HG03354 (cell line): ENCODE measurements around the gene PRRG2.

Experiments used
- ATAC-seq: cut with Tn5 transposase; IDR thresholded peaks from one replicate; pipeline ENCODE4 v1.9.1; 2021; ENCODE audit warnings: mild to moderate bottlenecking; ENCODE audit not compliant: unreplicated experiment, poor library complexity, severe bottlenecking

PRRG2 gene

DNA sequence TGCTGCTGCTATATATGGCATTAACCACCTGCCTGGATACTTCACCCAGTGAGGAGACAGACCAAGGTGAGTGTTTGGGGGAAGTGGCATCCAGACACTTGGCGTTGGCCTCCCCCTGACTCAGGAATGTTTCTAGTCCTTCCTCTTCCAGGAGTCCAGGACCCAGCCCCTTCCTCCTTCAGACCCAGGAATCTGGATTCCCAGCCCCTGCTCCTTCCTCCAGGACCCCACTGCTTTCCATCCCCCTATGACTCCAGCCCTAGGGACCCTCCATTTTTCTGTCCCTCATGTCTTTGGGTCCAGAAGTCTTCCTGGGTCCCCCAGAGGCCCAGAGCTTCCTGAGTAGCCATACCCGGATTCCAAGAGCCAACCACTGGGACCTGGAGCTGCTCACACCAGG, 2.1 kb downstream of the PRRG2 start:
- ATAC-seq = no peak

DNA sequence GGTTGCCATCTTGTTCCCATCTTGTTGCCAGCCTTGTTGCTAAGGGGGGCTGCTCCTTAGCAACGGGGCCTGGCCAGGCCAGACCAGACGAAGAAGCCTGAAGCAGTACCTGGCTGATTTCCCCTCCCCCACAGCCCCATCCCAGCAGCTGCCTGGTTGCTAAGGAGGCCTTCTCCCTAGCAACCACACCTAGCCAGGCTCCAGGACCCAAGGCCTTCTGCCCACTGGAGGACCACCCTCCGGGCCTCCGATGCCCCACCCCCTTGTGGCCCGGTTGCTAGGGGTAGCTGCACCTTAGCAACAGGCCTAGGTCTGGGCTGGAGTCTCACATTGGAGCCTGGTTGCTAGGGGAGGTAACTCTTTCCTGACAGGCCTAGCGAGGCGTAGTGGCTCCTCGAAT, 3.9 kb downstream of the PRRG2 start:
- ATAC-seq = no peak

DNA sequence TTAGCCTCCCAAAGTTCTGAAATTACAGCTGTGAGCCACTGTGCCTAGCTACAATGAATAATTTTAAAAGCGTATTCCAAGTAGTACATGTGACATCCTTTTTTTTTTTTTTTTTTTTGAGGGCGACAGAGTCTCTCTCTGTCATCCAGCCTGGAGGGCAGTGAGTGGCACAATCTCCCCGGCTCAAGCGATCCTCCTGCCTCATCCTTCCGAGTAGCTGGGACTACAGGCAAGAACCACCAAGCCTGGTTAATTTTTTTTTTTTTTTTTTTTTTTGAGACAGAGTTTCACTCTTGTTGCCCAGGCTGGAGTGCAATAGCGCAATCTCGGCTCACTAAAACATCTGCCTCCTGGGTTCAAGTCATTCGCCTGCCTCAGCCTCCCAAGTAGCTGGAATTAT, 6.1 kb downstream of the PRRG2 start:
- no peak for ATAC-seq

DNA sequence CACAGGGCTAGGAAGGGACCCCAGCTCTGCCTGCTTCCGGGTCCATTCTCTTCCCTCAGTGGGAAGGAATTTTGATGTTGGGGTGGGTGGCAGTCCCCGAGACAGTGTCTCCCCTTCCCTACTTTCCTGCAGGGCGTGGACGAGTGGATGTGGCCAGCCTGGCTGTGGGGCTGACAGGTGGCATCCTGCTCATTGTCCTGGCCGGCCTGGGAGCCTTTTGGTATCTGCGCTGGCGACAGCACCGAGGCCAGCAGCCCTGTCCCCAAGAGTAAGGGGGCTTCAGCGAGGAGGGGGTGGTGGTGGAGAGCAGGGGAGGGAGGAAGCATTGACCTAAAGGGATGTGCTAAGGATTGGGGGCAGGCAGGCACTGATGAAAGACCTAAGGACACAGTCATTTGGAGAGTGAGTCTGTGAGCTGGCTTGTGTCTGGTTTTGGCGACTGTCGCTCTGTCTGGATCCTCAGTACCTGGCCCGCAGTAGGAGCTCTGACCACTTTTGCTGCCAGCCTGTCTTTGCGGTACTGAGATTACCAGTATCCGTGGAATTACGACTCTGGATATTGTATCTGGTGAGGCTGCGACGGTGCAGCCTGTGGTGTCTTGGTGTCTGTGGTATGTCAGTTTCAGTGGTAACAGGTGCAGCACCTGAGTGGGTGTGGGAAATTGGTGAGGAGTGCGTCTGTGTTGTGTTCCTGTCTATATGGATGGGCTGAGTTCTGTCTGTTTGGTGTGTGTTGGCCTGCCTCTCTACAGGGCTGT, 7.4 kb downstream of the PRRG2 start:
- ATAC-seq = no peak

DNA sequence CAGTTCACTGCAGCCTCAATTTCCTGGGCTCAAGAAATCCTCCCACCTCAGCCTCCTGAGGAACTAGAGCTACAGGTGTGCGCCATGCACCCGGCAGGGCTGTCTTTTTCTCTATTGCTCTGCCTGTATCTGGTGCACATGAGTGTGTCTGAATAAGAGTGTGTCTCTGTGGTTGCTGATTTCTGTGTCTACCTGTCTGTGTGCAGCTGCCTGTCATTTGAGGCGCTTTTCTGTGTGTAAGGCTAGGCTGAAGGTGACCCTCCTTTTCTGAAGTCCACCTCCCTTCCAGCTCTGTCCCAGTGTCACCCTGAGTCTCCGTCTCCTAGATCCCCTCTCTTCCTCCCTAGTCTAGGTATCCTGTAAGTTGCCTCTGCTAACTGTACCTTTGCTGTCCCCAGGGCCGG, 8.4 kb downstream of the PRRG2 start:
- ATAC-seq = no peak

DNA sequence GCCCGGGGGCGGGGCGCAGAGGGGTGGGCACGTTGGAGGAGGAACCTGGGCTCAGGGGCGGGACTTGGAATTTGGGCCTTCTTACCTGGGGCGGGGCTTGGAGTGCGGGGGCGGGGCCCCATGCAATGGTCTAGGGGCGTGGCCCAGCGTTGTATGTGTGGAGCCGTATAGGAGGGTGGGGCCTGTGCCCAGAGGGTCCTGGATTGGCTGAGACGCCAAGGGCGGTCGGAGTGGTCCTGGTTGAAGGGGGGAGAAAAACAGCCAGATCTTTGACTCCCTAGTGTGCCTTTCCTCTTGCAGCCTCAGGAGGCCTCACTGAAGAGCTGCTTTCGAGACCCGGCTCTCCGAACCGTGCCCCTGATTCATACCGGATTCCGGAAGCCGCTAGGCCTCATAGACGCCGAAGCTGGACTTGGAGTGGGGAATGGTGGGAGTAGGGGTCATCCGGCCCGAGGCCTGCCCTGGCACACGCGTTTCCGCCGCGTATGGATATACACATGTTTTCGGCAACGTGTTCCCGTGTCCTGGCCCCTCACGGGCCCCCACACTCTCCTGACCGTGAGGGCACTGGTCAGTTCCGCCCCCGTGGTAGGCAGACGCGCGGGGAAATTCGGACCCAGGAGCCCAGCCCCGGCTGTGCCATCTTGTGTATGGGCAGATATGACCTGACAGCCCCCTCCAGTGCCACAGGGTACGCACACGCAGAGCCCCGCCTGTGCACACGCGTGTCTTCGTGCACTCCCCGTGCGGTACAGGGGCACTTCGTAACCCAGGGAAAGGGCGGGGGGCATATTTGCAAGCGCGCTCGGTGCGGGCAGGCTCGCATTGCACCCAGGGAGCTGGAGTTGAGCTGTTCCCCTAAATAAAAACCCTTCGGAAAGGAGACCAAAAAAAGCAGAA, 9.2 kb downstream of the PRRG2 start:
- ATAC-seq = peak; percentile 76

DNA sequence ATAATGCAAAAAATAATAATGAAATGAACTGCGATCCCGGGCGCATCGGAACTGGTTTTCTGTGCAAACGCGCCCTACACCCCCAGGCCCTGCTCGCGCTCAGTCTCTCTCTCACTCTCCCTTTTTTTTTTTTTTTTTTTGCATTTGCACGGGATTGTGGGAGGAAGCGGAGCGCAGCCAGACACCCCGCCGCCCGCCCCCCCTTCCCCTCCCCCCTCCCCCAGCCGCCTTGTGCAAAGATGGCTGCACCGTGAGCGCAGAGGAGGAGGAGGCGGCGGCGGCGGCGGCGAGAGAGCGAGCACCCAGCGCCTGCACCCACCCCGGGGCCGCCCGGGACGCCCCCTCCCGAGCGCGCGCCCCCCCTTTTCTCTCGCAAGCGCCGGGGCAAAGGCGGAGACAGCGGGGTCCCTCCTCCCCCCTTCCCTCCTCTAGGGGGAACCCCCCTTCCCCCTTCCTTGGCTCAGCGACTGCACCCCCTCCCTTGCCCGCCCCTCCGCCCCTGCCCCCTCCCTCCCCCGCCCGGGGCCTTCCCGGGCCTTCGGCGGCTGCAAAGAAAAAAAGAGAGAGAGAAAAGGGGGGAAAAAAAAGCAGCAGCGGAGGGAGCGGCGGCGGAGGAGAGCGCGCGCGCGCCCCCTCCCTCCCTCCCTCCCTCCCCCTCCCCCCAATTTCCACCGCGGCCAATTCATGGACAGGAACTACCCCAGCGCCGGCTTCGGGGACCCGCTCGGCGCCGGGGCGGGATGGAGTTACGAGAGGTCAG, 10.0 kb downstream of the PRRG2 start, which contains the start of gene PRR12:
Gene PRR12, plus strand, starts transcription at position 212 of the 760 bp plus-strand sequence. Its CDS starts 473 bp downstream, at position 685.
- ATAC-seq = no peak

DNA sequence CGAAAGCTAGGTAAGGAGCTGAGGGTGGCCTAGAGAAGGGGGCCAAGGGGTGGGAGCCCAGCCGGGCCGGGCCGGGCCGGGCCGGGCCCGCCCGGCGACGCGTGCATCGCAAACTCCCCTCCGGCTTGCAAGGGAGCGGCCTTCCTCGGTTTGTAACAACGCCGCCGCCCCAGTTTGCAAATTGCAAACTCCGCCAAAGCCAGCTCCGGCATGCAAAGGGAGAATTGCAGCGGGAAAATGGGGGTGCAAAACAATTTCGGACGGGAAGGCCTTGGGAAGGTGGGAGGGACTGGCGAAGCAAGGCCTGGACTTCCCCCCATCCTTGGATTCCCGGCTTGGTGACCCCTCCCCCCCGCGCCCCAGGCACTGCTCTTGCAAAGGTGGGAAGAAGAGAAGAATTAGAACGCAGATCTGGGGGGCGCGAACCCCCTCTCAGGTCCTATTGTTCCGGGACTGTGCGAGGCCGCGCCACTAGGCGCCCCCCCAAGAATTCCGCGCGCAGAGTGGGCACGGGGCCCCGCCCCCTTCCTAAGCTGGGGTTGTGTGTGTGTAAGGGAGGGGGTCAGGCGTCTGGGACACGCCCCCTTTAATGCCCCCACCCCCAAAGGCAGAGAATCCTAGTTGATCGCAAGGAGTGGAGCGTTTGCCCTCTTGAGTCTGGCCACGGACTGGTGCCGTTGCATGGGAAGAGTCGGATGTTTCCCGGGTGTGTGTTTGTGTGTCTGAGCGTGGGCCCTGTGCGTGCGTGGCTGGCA, 10.8 kb downstream of the PRRG2 start:
- ATAC-seq = no peak

DNA sequence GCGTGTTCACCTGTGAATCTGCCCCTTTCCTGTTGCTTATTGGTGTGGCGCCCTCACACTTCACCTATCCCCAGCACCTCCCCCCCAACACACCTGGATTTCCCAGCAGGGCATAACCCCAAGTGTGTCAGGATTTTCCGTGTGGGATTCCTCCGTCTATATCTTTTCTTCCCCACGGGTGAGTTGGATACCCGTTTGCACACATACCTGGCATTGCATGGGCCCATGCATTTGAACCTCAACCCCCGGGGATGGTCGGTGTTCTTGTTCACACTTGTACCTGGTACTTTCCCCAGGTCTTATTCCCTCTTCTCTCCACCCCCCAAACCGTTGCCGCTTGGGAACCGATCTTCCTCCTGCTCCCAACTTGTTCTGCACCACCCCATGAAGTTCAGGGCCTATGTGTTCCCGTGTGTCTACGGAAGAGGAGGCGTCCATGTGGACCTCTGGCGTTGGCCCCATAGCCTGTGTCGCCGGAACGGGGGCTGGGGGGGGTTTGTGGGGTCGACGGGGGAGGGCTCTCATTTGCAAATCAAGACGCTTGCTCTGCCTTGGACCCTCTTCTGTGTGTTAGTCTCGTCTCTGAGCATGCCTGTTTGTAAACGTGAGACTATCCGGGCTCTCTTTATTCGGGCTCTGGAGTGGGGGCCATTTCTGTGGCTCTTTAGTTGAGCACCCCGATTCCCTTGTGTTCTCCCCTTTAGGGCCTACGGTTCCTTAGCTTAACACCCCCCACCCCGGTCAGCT, 11.5 kb downstream of the PRRG2 start:
- ATAC-seq = no peak

DNA sequence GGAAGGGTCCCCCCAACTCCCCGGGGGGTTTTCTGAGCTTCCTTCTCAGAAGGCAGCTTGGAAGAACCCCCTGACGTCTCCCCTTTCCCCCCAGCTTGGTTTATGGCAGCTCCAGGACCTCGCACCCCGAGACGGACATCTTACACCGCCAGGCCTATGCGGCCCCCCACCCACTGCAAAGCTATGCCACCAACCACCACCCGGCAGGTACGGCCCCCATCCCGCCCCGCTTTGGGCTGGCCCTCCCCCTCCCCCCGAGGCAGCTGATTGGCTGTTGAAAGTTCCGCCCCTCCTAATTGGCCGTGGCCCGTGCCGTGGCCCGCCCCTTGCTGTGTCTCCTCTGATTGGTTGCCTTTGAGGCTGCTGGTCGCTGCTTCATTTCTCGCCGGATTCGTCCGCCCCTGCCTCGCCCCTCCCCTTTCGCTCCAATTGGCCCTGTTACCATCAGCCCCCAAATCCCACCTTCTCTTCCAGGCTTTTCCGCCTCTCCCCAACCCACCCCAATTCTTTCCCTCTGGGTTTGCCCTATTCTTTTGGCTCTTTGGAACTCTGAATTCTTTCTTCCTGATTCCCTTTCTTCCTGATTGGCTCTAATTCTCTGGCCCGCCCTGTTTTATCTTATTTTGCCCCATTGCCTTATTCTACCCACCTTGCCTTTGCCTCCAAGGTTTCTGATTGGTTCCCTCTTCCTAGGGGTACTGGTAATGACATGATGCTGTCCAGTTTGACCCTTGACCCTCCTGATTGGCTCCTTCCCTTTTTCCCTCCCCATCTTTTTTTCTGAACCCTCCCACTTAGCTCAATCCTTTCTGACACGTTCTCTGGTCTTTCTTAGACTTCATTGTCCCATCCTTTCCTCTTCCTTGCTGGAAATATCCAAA, 12.4 kb downstream of the PRRG2 start:
- ATAC-seq = peak; percentile 41

DNA sequence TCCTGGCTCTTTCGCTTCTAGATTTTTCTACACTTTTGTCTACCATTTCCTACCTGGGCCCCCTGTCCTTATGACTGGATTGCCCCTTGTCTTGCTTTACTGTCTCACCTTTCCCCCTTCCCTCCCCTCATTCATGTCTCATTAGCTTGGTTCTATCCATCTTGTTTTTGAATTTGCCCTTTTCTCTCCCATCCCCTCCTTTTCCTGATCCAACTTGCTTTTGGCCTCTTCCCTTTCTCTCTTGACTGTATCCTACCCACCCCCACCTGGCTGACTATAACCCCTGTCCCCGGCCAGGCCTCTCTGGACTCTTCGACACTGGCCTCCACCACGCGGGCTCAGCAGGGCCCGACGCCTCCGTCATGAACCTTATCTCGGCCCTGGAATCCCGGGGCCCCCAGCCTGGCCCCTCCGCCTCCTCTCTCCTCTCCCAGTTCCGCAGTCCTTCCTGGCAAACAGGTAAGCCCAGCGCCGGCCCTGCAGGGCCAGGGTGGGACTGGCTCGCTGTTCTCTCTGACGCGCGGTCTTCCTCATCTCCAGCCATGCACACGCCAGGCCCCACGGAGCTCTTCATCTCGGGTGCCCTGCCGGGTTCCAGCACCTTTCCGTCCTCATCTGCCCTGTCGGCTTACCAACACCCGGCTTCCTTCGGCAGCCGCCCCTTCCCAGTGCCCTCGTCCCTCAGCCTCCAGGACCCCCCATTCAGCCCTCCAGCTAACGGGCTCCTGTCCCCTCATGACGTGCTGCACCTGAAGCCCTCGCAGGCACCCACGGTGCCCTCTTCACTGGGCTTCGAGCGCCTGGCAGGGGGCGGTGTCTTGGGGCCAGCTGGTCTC, 13.3 kb downstream of the PRRG2 start:
- ATAC-seq = no peak

DNA sequence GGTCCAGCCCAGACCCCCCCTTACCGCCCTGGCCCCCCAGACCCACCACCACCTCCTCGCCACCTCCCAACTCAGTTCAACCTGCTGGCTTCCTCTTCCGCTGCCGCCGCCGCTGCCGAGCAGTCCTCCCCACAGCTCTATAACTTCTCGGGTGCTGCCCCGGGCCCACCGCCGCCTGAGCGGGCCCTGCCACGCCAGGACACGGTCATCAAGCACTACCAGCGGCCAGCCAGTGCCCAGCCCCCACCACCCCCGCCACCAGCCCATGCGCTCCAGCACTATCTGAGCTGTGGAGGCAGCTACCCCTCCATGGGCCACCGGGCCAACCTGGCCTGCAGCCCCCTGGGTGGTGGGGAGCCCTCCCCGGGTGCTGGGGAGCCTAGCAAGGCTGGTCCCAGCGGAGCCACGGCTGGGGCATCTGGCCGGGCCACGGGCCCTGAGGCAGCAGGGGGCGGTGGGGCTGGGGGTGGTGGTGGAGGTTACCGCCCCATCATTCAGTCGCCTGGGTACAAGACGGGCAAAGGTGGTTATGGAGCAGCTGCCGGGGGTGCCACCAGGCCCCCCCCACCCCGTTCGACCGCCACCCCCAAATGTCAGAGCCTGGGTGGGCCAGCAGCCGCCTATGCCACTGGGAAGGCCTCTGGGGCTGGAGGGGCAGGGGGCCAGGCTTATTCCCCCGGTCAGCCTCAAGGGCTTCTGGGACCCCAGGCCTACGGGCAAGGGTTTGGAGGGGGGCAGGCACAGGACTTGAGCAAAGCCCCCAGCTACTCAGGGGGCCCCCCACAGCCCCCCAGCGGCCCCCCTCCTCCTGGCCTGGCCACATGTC, 14.1 kb downstream of the PRRG2 start:
- ATAC-seq = no peak

DNA sequence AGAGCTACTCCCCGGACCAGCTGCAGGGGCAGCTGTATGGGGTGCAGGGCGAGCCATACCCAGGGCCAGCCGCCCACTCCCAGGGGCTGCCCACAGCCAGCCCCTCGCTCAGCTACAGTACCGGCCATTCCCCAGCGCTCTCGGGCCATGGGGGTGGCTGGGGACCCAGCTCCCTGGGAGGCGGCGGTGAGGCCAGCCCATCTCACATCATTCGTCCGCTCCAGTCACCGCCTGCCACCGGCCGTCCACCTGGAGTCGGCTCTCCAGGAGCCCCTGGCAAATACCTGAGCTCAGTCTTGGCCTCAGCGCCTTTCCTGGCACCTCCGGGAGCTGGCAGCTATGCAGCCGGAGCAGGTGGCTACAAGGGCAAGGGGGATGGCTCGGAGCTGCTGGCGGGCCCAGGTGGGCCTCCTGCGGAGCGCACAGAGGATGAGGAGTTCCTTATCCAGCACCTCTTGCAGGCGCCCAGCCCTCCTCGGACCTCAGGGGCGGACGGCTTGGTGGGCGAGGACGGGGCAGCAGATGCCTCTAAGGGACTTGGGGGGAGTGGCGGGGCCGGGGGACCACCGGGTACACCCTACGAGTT, 14.8 kb downstream of the PRRG2 start:
- ATAC-seq = no peak

DNA sequence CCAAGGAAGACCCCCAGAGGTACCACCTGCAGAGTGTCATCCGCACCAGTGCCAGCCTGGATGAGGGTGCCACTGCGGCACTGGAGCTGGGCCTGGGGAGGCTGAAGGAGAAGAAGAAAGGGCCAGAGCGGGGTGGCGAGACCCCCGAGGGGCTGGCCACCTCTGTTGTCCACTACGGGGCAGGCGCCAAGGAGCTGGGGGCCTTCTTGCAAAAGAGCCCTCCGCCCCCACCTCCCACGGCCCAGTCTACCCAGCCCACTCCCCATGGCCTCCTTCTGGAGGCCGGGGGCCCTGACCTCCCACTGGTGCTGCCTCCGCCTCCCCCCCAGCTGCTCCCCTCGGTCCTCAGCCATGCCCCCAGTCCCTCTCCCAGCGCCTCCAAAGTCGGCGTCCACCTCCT, 15.3 kb downstream of the PRRG2 start:
- ATAC-seq = no peak

DNA sequence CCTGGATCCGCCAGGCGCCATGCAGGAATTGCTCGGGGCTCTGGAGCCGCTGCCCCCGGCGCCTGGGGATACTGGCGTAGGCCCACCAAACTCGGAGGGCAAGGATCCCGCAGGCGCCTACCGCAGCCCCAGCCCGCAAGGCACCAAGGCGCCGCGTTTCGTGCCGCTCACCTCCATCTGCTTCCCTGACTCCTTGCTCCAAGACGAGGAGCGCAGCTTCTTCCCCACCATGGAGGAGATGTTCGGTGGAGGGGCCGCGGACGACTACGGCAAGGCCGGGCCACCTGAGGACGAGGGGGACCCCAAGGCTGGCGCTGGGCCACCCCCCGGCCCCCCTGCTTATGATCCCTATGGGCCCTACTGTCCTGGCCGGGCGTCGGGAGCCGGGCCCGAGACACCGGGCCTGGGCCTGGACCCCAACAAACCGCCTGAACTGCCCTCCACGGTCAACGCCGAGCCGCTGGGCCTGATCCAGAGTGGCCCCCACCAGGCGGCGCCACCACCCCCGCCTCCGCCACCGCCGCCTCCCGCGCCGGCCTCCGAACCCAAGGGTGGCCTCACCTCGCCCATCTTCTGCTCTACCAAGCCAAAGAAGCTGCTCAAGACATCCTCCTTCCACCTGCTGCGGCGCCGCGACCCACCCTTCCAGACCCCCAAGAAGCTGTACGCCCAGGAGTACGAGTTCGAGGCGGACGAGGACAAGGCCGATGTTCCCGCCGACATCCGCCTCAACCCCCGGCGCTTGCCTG, 16.0 kb downstream of the PRRG2 start:
- ATAC-seq = no peak

DNA sequence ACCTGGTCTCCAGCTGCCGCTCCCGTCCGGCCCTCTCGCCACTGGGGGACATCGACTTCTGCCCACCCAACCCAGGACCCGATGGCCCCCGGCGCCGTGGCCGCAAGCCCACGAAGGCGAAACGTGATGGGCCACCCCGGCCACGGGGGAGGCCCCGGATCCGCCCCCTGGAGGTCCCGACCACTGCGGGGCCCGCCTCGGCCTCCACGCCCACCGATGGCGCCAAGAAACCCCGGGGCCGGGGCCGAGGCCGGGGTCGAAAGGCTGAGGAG, 16.5 kb downstream of the PRRG2 start:
- ATAC-seq = no peak
